PFSK-1 (cell line): ENCODE measurements around the gene ENDOD1.

Experiments used
- FOXP2 ChIP-seq: optimal IDR thresholded peaks from 2 replicates; pipeline ENCODE3; 2011; ENCODE audit warnings: borderline replicate concordance, control low read depth, inconsistent platforms; ENCODE audit not compliant: insufficient read depth; ENCODE audit errors: extremely low read length, extremely low read depth
- POLR2AphosphoS5 ChIP-seq: IDR thresholded peaks from 2 replicates; pipeline ENCODE4 v1.6.1; 2012; ENCODE audit warnings: low read depth, mild to moderate bottlenecking, control low read depth, low read length, moderate library complexity
- REST ChIP-seq, 2 experiments: IDR thresholded peaks; 2 replicates each; pipeline versions ENCODE4 v1.6.1 to v1.8.0; 2011 to 2012; ENCODE audit warnings: low read depth in 2 of 2, low read length in 2 of 2, control low read depth in 1 of 2, inconsistent platforms in 1 of 2, mild to moderate bottlenecking in 1 of 2, moderate library complexity in 1 of 2; ENCODE audit not compliant: insufficient read depth in 1 of 2
- SIN3A ChIP-seq: IDR thresholded peaks from 2 replicates; pipeline ENCODE4 v1.6.1; 2012; ENCODE audit warnings: mild to moderate bottlenecking, low read length, moderate library complexity, borderline replicate concordance; ENCODE audit not compliant: insufficient read depth
- TAF1 ChIP-seq: IDR thresholded peaks from 2 replicates; pipeline ENCODE4 v1.6.1; 2012; ENCODE audit warnings: low read length, control low read depth, borderline replicate concordance; ENCODE audit not compliant: insufficient read depth

Gene ENDOD1

GRCh38 chr11:95119361-95120060 is 29.9 kb downstream of the ENDOD1 start:
- TF ChIP-seq REST (IDR thresholded peaks at IDR 0.05; ENCODE audit: insufficient read depth in 1 of 2, low read depth in 2 of 2, low read length in 2 of 2) (no peak), POLR2AphosphoS5 (no peak), FOXP2 (no peak), SIN3A (no peak), TAF1 (no peak)

GRCh38 chr11:95121698-95122097 is 32.1 kb downstream of the ENDOD1 start:
- TF ChIP-seq FOXP2 (no peak), SIN3A (no peak), REST (IDR thresholded peaks at IDR 0.05; ENCODE audit: insufficient read depth in 1 of 2, low read depth in 2 of 2, low read length in 2 of 2) (no peak), TAF1 (no peak), POLR2AphosphoS5 (no peak)

- TF ChIP-seq TAF1 (no peak), POLR2AphosphoS5 (no peak), SIN3A (no peak), REST (IDR thresholded peaks at IDR 0.05; ENCODE audit: insufficient read depth in 1 of 2, low read depth in 2 of 2, low read length in 2 of 2) (no peak), FOXP2 (no peak)
Measured at GRCh38 chr11:95123556-95123955, 33.9 kb downstream of the ENDOD1 start.

- no peak for TF ChIP-seq POLR2AphosphoS5
- TF ChIP-seq REST (IDR thresholded peaks at IDR 0.05; ENCODE audit: insufficient read depth in 1 of 2, low read depth in 2 of 2, low read length in 2 of 2), result no peak
- no peak for TF ChIP-seq SIN3A
- TF ChIP-seq FOXP2, result no peak
- no peak for TF ChIP-seq TAF1
Measured at GRCh38 chr11:95128602-95129001, 39.0 kb downstream of the ENDOD1 start.
